ENCODE results near the gene UBE2D2. TPM values are rescaled to one million over a fixed set of nuclear protein-coding genes. Genes with fewer than 3 reads are reported as not detected.
A peak's percentile ranks its signal among the peaks of the same experiment; 100 is the strongest.

The UBE2D2 gene
- total RNA-seq, 1 donor: 71.8 TPM

DNA sequence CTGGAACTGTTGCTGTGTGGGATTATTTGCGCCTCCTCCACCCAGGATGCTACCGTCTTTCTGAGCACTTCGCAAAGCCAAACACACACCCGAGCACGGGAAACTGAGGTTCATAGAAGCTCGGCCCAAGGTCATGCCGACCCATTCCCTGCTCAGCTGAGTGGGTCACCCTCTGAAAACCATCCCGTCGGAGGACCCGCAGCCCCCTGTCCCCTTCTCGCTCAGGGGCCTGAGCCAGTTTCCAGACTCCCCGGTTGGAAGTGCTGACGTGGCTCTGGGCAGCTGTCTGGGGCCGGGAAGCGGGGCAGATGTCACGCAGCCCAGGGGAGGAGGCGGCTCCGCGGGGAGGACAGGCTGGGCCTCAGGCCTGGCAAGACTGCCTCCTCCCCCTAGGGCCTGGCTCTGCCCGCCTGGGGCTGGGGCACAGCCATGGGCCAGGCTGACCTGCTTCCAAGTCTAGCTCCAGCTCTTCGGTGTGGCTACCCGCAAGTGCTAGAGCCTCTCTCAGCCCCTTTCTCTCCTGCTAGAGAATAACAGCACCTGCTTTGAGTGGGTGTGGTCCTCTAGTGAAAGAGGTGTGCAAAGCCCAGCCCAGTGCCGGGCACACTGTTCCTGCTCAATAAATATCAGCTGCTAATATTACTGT, 77.1 kb downstream of the UBE2D2 start:
- peak overlapping the region; percentile 31 for H3K4me3 ChIP-seq (ENCODE audit: low read depth, low read length)
- peak; percentile 74 for DNase-seq (ENCODE audit: low read depth)
- TF ChIP-seq, protein P1, sequence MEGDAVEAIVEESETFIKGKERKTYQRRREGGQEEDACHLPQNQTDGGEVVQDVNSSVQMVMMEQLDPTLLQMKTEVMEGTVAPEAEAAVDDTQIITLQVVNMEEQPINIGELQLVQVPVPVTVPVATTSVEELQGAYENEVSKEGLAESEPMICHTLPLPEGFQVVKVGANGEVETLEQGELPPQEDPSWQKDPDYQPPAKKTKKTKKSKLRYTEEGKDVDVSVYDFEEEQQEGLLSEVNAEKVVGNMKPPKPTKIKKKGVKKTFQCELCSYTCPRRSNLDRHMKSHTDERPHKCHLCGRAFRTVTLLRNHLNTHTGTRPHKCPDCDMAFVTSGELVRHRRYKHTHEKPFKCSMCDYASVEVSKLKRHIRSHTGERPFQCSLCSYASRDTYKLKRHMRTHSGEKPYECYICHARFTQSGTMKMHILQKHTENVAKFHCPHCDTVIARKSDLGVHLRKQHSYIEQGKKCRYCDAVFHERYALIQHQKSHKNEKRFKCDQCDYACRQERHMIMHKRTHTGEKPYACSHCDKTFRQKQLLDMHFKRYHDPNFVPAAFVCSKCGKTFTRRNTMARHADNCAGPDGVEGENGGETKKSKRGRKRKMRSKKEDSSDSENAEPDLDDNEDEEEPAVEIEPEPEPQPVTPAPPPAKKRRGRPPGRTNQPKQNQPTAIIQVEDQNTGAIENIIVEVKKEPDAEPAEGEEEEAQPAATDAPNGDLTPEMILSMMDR (IDR thresholded peaks at IDR 0.05; ENCODE audit: insufficient read depth, low read length): no peak

GRCh38 chr5:139638736-139639618, 77.8 kb downstream of the UBE2D2 start:
- no peak overlapping the region for H3K4me3 ChIP-seq (ENCODE audit: low read depth, low read length)
- DNase-seq (ENCODE audit: low read depth): no peak
- TF ChIP-seq, protein P1 (IDR thresholded peaks at IDR 0.05; ENCODE audit: insufficient read depth, low read length): no peak

- no peak overlapping the region for H3K4me3 ChIP-seq (ENCODE audit: low read depth, low read length)
- TF ChIP-seq, protein P1 (IDR thresholded peaks at IDR 0.05; ENCODE audit: insufficient read depth, low read length): no peak
- DNase-seq (ENCODE audit: low read depth): no peak
Measured at GRCh38 chr5:139639619-139640380, 78.7 kb downstream of the UBE2D2 start.

GRCh38 chr5:139640421-139641115, 79.4 kb downstream of the UBE2D2 start:
- no peak overlapping the region for H3K4me3 ChIP-seq (ENCODE audit: low read depth, low read length)
- no peak for DNase-seq (ENCODE audit: low read depth)
- TF ChIP-seq, protein P1 (IDR thresholded peaks at IDR 0.05; ENCODE audit: insufficient read depth, low read length): no peak

- no peak overlapping the region for H3K4me3 ChIP-seq (ENCODE audit: low read depth, low read length)
- TF ChIP-seq, protein P1 (IDR thresholded peaks at IDR 0.05; ENCODE audit: insufficient read depth, low read length): no peak
- DNase-seq (ENCODE audit: low read depth): no peak
Measured at GRCh38 chr5:139641116-139642080, 80.3 kb downstream of the UBE2D2 start.

Data from fibroblast of the aortic adventitia (primary cell).